HG02623 (cell line): Measurements from ENCODE around the gene ZNF850.

Source experiments
- ATAC-seq: cut with Tn5 transposase; IDR thresholded peaks from one replicate; pipeline ENCODE4 v1.9.1; 2021; ENCODE audit warnings: moderate library complexity; ENCODE audit not compliant: unreplicated experiment

Gene ZNF850

DNA sequence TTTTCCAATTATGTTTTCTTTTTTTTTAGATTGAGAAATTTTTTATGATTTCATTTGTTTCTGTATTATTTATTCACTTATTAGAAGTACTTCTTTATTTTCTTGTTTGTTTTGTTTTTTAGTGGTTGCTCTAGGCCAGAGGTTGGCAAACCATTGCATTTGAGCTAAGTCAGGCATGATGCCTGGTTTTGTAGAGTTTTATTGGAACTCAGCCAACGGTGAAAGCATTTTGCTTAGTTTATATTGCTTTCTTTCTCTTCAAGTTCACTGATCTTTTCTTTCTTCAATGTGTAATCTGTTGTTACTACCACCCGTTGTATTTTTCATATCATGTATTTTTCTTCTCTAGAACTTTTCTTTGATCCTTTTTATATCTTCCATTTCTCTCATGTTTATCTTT lies 65.5 kb downstream of the ZNF850 start:
- no peak for ATAC-seq

DNA sequence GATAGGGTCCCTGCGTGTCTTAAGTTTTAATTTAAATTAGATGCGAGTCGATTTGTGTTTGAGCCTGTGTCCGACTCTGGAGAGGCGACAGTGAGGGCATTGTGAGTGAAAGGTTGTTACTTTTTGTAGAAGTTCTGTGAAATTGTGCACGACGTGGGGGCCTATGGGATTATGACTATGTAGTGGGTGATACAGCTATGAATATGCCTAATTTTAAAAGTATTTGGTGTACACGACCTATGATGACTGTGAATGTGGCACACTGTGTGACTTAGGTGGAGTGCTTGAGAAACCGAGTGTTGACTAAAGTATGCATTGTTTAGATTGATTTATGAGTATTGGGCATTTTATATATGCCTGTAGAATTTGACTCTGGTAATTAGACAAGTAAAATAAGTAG lies 84.5 kb downstream of the ZNF850 start:
- ATAC-seq: no peak

DNA sequence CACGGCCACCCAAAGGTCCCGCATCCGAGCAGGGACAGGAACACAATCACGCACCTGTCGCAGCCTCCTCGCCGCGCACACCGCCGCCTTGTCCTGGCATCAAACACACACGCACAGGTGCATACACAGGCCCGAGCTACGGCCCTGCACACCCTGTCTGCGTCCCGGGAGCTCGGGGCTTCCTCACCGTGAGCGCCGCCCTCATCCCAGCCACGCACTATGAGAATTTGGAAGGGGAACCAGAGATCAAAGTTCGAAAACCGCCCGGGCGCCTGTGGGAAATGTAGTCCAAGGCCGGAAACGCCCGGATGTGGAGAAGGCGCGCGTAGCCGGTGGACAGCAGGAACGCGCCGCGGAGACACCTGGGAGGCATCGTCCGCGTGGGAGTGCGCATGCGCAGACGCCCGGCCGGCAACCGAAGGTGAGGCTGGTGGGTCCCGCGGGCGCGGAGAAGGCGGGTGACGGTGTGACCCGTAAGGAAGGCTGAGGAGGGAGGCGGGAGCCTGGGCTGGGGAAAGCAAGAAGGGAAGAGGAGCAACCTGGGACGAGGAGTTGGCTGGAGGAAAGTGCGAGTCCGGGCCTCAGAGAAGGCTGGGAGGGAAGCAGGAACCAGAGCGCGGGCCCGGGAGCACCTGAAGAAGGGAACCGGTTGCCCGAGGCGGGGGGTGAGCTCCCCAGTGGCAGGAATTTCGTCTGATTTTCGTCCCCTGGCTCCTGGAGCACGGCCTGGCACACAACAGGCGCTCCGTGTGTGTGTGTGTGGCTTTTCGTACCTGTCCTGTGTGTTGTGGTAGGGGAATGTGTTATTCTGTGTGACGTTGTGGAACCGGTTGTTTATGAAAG lies 85.2 kb downstream of the ZNF850 start, which contains the start of gene ZNF567:
Gene ZNF567 (plus strand): TSS at position 399 of the 843 bp plus-strand sequence. CDS start 7,256 bp downstream, outside the sequence.
- ATAC-seq: peak; percentile 92

DNA sequence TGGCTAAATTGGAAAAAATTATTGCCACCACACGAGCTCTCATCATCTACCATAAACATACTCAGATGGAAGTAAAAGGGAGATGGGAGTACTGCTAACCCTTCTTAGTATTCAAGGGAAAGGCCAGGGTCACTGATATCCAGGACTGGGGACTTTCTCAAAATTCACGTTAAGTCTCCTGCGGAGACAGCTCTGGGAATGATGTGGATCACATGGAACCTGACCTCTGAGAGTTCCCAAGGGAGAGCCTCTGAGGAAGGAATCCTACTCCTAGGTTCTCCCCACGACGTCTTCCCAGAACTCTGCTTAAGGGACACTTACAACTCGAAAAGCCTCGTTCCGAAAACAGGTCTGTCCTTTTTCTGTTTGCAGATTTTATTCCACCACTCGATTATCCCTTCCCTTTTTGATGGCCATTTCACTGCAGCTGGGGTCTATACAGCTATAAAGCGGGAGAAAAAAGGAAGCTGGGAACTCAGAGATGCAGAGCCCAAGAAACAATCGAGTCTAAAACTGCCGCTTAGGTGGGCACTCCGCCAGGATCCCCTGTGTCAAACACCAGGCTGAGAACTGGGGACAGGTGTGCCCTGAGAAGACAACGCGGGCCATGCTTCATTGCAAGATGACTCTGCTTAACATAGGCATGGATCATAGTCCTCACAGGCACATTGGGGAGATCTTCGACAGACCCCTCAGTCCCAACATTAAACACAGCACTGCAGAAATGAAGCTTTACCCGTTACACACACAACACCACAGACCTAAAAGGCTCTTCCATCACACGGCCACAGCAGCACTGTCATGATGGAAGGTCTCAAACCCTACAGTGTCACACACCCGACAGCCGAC lies 86.0 kb downstream of the ZNF850 start:
- ATAC-seq: peak; percentile 3

DNA sequence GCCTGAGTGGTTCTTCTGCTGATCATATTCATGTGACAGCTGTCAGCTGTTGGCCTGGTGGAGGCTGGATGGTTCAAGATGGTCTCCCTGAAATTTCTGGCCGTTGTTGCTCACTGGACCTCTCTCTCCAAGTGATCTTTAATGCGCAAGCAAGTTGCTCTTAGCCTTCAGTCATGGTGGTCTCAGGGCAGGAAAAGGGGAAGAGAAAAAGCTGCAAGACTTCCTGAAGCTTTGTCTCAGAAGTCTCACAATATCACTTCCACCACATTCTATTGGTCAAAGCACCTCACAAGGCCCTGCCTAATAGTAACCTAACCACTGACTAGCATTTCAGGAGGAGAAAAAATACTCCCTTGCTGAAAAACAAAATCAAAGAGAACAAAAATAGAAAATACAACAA lies 86.8 kb downstream of the ZNF850 start:
- no peak for ATAC-seq

- no peak for ATAC-seq
These were observed 93.2 kb downstream of the ZNF850 start for GRCh38 chr19:36679455-36679854.

- no peak for ATAC-seq
These were observed 98.4 kb downstream of the ZNF850 start for GRCh38 chr19:36674201-36674600.

DNA sequence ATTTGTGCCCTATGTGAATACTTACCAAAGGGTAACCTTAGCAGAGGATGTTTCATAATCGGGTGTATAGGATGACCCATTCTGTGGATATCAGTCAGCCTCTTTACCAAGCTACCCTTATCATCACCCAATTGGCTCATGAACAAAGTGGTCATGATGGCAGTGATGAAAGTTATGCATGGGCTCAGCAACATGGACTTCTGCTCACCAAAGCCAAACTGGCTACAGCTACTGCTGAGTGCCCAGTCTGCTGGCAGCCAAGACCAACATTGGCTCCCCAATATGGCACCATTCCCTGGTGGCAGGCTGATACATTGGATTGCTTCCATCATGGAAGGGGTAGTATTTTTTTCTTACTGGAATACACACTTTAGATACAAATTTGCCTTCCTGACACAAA lies 100.2 kb downstream of the ZNF850 start:
- no peak for ATAC-seq

- ATAC-seq: no peak
These were observed 104.0 kb downstream of the ZNF850 start for GRCh38 chr19:36668646-36669045.

GRCh38 chr19:36665832-36666231 lies 106.8 kb downstream of the ZNF850 start:
- no peak for ATAC-seq
